Measurements from ENCODE around the gene NME7. TPM values are rescaled to one million over a fixed set of nuclear protein-coding genes. Genes with fewer than 3 reads are reported as not detected.

Gene NME7
- total RNA-seq, 1 experiment from 2014 or later: 13.2 TPM

GRCh38 chr1:169091480-169091941, 276.1 kb downstream of the NME7 start:
- Histone ChIP-seq H3K23me2 (ENCODE audit: insufficient read length, low read depth, low read length, poor library complexity, severe bottlenecking) (no peaks in the 10 kb centered on the region), H3K79me1 (ENCODE audit: insufficient read depth, low read depth, low read length, poor library complexity, severe bottlenecking) (no peaks in the 10 kb centered on the region), H2BK15ac (ENCODE audit: low read depth, low read length) (no peak overlapping the region), H2AFZ (ENCODE audit: low read length) (no peak overlapping the region), H3K4ac (ENCODE audit: low read depth, low read length) (no peak overlapping the region), H2BK12ac (ENCODE audit: insufficient read length, low read depth, low read length) (no peak overlapping the region), H2BK5ac (ENCODE audit: insufficient read length, low read length) (no peak overlapping the region), H3K56ac (ENCODE audit: insufficient read length, low read depth, low read length) (no peak overlapping the region), H3K14ac (ENCODE audit: insufficient read depth, low read length) (no peak overlapping the region), H3K4me2 (ENCODE audit: insufficient read depth, insufficient read length, low read length) (no peak overlapping the region), H2BK120ac (ENCODE audit: low read depth, low read length, poor library complexity, severe bottlenecking) (no peak overlapping the region), H3K23ac (ENCODE audit: insufficient read length, low read depth, low read length) (no peak overlapping the region), H4K20me1 (ENCODE audit: control insufficient read depth, insufficient read depth, insufficient read length) (no peaks in the 10 kb centered on the region), H3K9ac (ENCODE audit: extremely low read depth, insufficient read length, low read length) (no peak overlapping the region), H3K27ac (ENCODE audit: insufficient read length, low read depth, low read length) (no peak overlapping the region), H3K79me2 (ENCODE audit: insufficient read depth, low read length) (no peaks in the 10 kb centered on the region), H4K8ac (replicated peaks; ENCODE audit: insufficient read length, low read depth, low read length) (no peak overlapping the region), H2BK20ac (ENCODE audit: low read depth, low read length, poor library complexity, severe bottlenecking) (no peak overlapping the region), H3K18ac (ENCODE audit: insufficient read length, low read depth, low read length) (no peak overlapping the region), H3K4me1 (ENCODE audit: insufficient read depth, low read length) (no peaks in the 10 kb centered on the region), H2AK5ac (ENCODE audit: insufficient read length, low read length) (no peak overlapping the region), H4K91ac (ENCODE audit: insufficient read length, low read depth, low read length) (no peak overlapping the region), H3K9me3 (ENCODE audit: control insufficient read depth, low read depth, low read length) (no peaks in the 10 kb centered on the region), H3K27me3 (ENCODE audit: insufficient read depth, low read length) (no peaks in the 10 kb centered on the region), H3T11ph (ENCODE audit: low read length) (no peak overlapping the region), H4K5ac (ENCODE audit: insufficient read length, low read depth, low read length) (no peak overlapping the region)
- H3K4me3 Mint-ChIP-seq: no peak overlapping the region
- H3K27me3 Mint-ChIP-seq (ENCODE audit: low read depth): no peaks in the 10 kb centered on the region
- H3K36me3 Mint-ChIP-seq (ENCODE audit: insufficient read depth in 1 of 3, low read depth in 3 of 3): no peaks in the 10 kb centered on the region
- H3K4me1 Mint-ChIP-seq: peaks cover 6 to 8% of the 10 kb centered on the region in 2 experiments
- no peaks in the 10 kb centered on the region for H3K9me3 Mint-ChIP-seq
- DNase-seq: no peak
- WGBS (ENCODE audit: extremely low coverage, insufficient read length, low lambda C conversion rate): no CpG with 5 or more reads among the region's 4 CpGs
- H3K27ac Mint-ChIP-seq: no peak overlapping the region
- TF ChIP-seq CTCF (conservative IDR thresholded peaks at IDR 0.05): no peak

Measured in H9 (cell line).